ENCODE data around the gene ABCA9.
"Not testable (repeated sequence)": the region's sequence is repeated elsewhere in the genome, so short reads cannot be mapped to it uniquely, and the experiment has no call there.

The ABCA9 gene

GRCh38 chr17:69018022-69018615 lies 42.6 kb downstream of the ABCA9 start:
- Histone ChIP-seq H3K79me2 (no peaks in the 10 kb centered on the region), H3K27me3 (ENCODE audit: control insufficient read depth, insufficient read depth, low read length) (no peaks in the 10 kb centered on the region), H3K4me2 (ENCODE audit: low read length) (no peak overlapping the region), H2AFZ (no peak overlapping the region), H3K36me3 (ENCODE audit: control insufficient read depth, insufficient read depth, low read length) (no peaks in the 10 kb centered on the region), H3K9ac (no peak overlapping the region), H3K27ac (no peak overlapping the region), H3K4me1 (no peaks in the 10 kb centered on the region), H3K4me3 (ENCODE audit: low read depth, low read length) (no peak overlapping the region), H3K9me3 (ENCODE audit: control insufficient read depth, low read length) (no peaks in the 10 kb centered on the region)
- TF ChIP-seq CTCF (IDR thresholded peaks at IDR 0.05): no peak

GRCh38 chr17:69015631-69016030 lies 45.1 kb downstream of the ABCA9 start:
- Histone ChIP-seq H3K36me3 (ENCODE audit: control insufficient read depth, insufficient read depth, low read length) (no peaks in the 10 kb centered on the region), H3K9ac (no peak overlapping the region), H3K4me1 (no peaks in the 10 kb centered on the region), H3K9me3 (ENCODE audit: control insufficient read depth, low read length) (no peaks in the 10 kb centered on the region), H3K4me3 (ENCODE audit: low read depth, low read length) (no peak overlapping the region), H2AFZ (no peak overlapping the region), H3K79me2 (no peaks in the 10 kb centered on the region), H3K27me3 (ENCODE audit: control insufficient read depth, insufficient read depth, low read length) (no peaks in the 10 kb centered on the region), H3K27ac (no peak overlapping the region), H3K4me2 (ENCODE audit: low read length) (no peak overlapping the region)
- no peak for TF ChIP-seq CTCF (IDR thresholded peaks at IDR 0.05)

GRCh38 chr17:69012895-69013805 lies 47.6 kb downstream of the ABCA9 start:
- H3K27me3 ChIP-seq (ENCODE audit: control insufficient read depth, insufficient read depth, low read length): no peaks in the 10 kb centered on the region
- H3K9ac ChIP-seq: no peak overlapping the region
- no peaks in the 10 kb centered on the region for H3K9me3 ChIP-seq (ENCODE audit: control insufficient read depth, low read length)
- no peaks in the 10 kb centered on the region for H3K4me1 ChIP-seq
- no peak overlapping the region for H3K27ac ChIP-seq
- TF ChIP-seq CTCF (IDR thresholded peaks at IDR 0.05): no peak
- H2AFZ ChIP-seq: no peak overlapping the region
- H3K36me3 ChIP-seq (ENCODE audit: control insufficient read depth, insufficient read depth, low read length): no peaks in the 10 kb centered on the region
- H3K4me3 ChIP-seq (ENCODE audit: low read depth, low read length): no peak overlapping the region
- no peak overlapping the region for H3K4me2 ChIP-seq (ENCODE audit: low read length)
- H3K79me2 ChIP-seq: no peaks in the 10 kb centered on the region

GRCh38 chr17:69009930-69010329 lies 50.8 kb downstream of the ABCA9 start:
- H3K4me1 ChIP-seq: no peaks in the 10 kb centered on the region
- H3K27me3 ChIP-seq (ENCODE audit: control insufficient read depth, insufficient read depth, low read length): no peaks in the 10 kb centered on the region
- no peak overlapping the region for H3K4me2 ChIP-seq (ENCODE audit: low read length)
- H3K9me3 ChIP-seq (ENCODE audit: control insufficient read depth, low read length): no peaks in the 10 kb centered on the region
- no peak for TF ChIP-seq CTCF (IDR thresholded peaks at IDR 0.05)
- H3K79me2 ChIP-seq: no peaks in the 10 kb centered on the region
- no peak overlapping the region for H3K9ac ChIP-seq
- no peak overlapping the region for H3K4me3 ChIP-seq (ENCODE audit: low read depth, low read length)
- H3K36me3 ChIP-seq (ENCODE audit: control insufficient read depth, insufficient read depth, low read length): no peaks in the 10 kb centered on the region
- H3K27ac ChIP-seq: no peak overlapping the region
- no peak overlapping the region for H2AFZ ChIP-seq

GRCh38 chr17:69004759-69005158 lies 56.0 kb downstream of the ABCA9 start:
- H3K27ac ChIP-seq; H3K27me3 ChIP-seq (ENCODE audit: control insufficient read depth, insufficient read depth, low read length); H2AFZ ChIP-seq; H3K4me1 ChIP-seq; H3K79me2 ChIP-seq; H3K36me3 ChIP-seq (ENCODE audit: control insufficient read depth, insufficient read depth, low read length); H3K9me3 ChIP-seq (ENCODE audit: control insufficient read depth, low read length); H3K4me2 ChIP-seq (ENCODE audit: low read length); H3K4me3 ChIP-seq (ENCODE audit: low read depth, low read length); H3K9ac ChIP-seq: not testable (repeated sequence)

GRCh38 chr17:68999743-69000142 lies 61.0 kb downstream of the ABCA9 start:
- H3K36me3 ChIP-seq (ENCODE audit: control insufficient read depth, insufficient read depth, low read length); H3K9me3 ChIP-seq (ENCODE audit: control insufficient read depth, low read length); H3K4me1 ChIP-seq; H3K27me3 ChIP-seq (ENCODE audit: control insufficient read depth, insufficient read depth, low read length); H3K4me2 ChIP-seq (ENCODE audit: low read length); H3K4me3 ChIP-seq (ENCODE audit: low read depth, low read length); H2AFZ ChIP-seq; H3K9ac ChIP-seq; H3K27ac ChIP-seq; H3K79me2 ChIP-seq: not testable (repeated sequence)

Measured in parathyroid adenoma (tissue), 2 donors.